Neural crest cell (in vitro differentiated cells): ENCODE results near the gene LZTR1. TPM values are rescaled to one million over a fixed set of nuclear protein-coding genes. Genes with fewer than 3 reads are reported as not detected.
A peak's percentile ranks its signal among the peaks of the same experiment; 100 is the strongest.

Source experiments
- DNase-seq: peaks from one replicate; pipeline ENCODE4 v3.0.0; 2021; ENCODE audit warnings: low read depth, mixed read lengths, low spot score
- H3K27ac Mint-ChIP-seq: one replicate; pipeline ENCODE4 v1.8.0; 2021; ENCODE audit warnings: mild to moderate bottlenecking, mixed read lengths; ENCODE audit not compliant: unreplicated experiment
- H3K27me3 Mint-ChIP-seq: 2 replicates; pipeline ENCODE4 v1.8.0; 2021; ENCODE audit warnings: low read depth, mild to moderate bottlenecking, mixed read lengths
- H3K36me3 Mint-ChIP-seq: 2 replicates; pipeline ENCODE4 v1.8.0; 2021; ENCODE audit warnings: low read depth, mild to moderate bottlenecking, mixed read lengths
- H3K4me1 Mint-ChIP-seq: 2 replicates; pipeline ENCODE4 v1.8.0; 2021; ENCODE audit warnings: mixed read lengths
- H3K4me3 Mint-ChIP-seq: one replicate; pipeline ENCODE4 v1.8.0; 2021; ENCODE audit warnings: mild to moderate bottlenecking, mixed read lengths
- H3K9me3 Mint-ChIP-seq: 2 replicates; pipeline ENCODE4 v1.8.0; 2021; ENCODE audit warnings: mixed read lengths
- total RNA-seq: library from RNA; stranded (reverse); gene quantifications from 2 replicates; pipeline ENCODE4 v1.2.1, GENCODE V29; 2021
- TF ChIP-seq, protein P1 (sequence below): fragments of 200-600 bp; sonication (generic); conservative IDR thresholded peaks from 2 replicates; pipeline ENCODE4 v1.5.0; 2021; ENCODE audit warnings: antibody characterized with exemption, mild to moderate bottlenecking

Gene LZTR1
- total RNA-seq, 1 donor from 2014 or later = 94.5 TPM

DNA sequence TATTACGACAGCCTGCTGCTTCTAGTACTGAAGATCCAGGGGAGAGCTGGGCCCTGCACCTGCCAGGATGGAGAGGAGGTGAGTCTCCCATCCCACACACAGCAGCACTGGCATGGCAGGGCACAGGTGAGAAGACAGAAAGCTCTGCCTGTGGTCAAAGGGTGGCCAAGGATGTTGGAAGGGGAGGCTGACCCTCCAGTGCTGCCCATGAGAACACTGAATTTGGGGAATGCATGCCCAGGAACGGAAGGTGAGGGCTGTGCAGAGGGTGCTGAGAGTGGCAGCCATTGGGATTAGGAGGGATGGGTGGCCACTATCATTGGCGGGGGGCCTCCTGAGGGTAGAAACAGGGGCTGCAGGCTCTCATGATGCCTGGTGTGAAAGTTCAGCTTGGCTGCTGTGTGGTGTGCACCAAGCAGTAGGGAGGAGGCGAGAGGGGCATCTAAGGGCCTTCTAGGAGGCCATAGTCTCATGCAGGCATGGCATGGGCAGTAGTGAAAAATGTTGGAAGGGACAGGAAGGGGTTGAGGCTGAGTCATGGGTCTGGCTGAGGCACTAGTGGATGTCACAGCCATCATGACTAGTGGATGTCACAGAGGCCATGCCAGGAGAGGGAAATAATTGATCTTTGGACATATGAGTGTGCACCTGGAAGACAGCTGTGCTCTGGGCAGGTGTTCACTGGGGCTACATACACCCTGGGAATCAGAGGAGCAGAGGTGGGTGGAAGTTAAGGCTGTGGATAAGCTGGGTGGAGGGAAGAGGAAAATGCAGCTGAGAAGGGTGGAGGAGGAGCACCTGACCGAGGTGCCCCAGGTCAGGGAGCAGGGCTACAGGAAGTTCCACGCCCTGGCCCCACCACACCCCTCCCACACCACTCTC, 61.1 kb downstream of the LZTR1 start:
- no peak for DNase-seq
- Mint-ChIP-seq H3K36me3 (no peaks in the 10 kb centered on the region), H3K27ac (peak overlapping the region; percentile 6), H3K4me1 (peaks cover 32% of the 10 kb centered on the region), H3K9me3 (no peaks in the 10 kb centered on the region), H3K4me3 (no peak overlapping the region), H3K27me3 (no peaks in the 10 kb centered on the region)
- TF ChIP-seq, protein P1, sequence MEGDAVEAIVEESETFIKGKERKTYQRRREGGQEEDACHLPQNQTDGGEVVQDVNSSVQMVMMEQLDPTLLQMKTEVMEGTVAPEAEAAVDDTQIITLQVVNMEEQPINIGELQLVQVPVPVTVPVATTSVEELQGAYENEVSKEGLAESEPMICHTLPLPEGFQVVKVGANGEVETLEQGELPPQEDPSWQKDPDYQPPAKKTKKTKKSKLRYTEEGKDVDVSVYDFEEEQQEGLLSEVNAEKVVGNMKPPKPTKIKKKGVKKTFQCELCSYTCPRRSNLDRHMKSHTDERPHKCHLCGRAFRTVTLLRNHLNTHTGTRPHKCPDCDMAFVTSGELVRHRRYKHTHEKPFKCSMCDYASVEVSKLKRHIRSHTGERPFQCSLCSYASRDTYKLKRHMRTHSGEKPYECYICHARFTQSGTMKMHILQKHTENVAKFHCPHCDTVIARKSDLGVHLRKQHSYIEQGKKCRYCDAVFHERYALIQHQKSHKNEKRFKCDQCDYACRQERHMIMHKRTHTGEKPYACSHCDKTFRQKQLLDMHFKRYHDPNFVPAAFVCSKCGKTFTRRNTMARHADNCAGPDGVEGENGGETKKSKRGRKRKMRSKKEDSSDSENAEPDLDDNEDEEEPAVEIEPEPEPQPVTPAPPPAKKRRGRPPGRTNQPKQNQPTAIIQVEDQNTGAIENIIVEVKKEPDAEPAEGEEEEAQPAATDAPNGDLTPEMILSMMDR = no peak

- H3K27me3 Mint-ChIP-seq = no peaks in the 10 kb centered on the region
- TF ChIP-seq, protein P1 = no peak
- H3K36me3 Mint-ChIP-seq = no peaks in the 10 kb centered on the region
- H3K4me3 Mint-ChIP-seq = no peak overlapping the region
- peak overlapping the region; percentile 27 for H3K27ac Mint-ChIP-seq
- H3K9me3 Mint-ChIP-seq = no peaks in the 10 kb centered on the region
- no peak for DNase-seq
- peaks cover 28% of the 10 kb centered on the region for H3K4me1 Mint-ChIP-seq
Observed at GRCh38 chr22:21043860-21044535, 61.9 kb downstream of the LZTR1 start.

- Mint-ChIP-seq H3K4me1 (peaks cover 28% of the 10 kb centered on the region), H3K27me3 (no peaks in the 10 kb centered on the region), H3K27ac (peak overlapping the region; percentile 91), H3K36me3 (no peaks in the 10 kb centered on the region), H3K4me3 (peak overlapping the region; percentile 79), H3K9me3 (no peaks in the 10 kb centered on the region)
- TF ChIP-seq, protein P1 = no peak
- no peak for DNase-seq
Observed at GRCh38 chr22:21044931-21045584, 63.0 kb downstream of the LZTR1 start.

- no peaks in the 10 kb centered on the region for H3K27me3 Mint-ChIP-seq
- DNase-seq = peak; percentile 92
- H3K9me3 Mint-ChIP-seq = no peaks in the 10 kb centered on the region
- TF ChIP-seq, protein P1 = no peak
- H3K4me3 Mint-ChIP-seq = peak within 1 kb of the TSS; percentile 79
- H3K27ac Mint-ChIP-seq = peak within 1 kb of the TSS; percentile 91
- H3K36me3 Mint-ChIP-seq = no peaks in the 10 kb centered on the region
- peaks cover 28% of the 10 kb centered on the region for H3K4me1 Mint-ChIP-seq
Observed at GRCh38 chr22:21045585-21046294, 63.6 kb downstream of the LZTR1 start, which contains the start of gene LRRC74B. Gene LRRC74B, plus strand, starts transcription at chr22:21045946. Its CDS starts 41 bp downstream, at chr22:21045987.

DNA sequence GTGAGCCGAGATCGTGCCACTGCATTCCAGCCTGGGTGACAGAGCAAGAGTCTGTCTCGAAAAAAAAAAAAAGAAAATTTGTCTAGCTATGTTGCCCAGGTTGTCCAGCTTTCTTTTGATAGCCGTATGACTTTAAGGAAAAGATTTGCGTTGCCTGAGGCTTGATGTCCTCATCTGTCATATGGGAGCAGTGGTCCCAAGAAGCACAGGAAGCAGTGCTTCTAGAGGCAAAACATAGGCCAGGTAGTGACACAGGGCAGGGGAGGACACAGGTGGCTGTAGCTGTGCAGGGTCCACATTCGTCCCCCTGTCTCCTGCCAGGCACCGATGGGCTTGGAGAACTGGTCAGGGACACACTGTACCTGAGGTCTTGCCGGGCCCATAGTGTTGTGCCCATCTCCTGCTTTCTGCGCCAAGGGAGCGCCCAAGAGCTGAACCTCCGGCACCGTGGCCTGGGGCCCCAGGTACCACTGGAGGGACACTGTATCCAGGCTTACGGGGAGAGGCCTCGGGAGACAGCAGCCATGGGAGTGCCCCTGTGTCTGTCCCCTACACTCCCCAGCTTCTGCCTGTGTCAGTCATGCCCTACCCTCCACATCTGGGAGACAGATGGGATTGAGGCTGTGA, 65.1 kb downstream of the LZTR1 start:
- Mint-ChIP-seq H3K27ac (no peak overlapping the region), H3K9me3 (no peaks in the 10 kb centered on the region), H3K27me3 (no peaks in the 10 kb centered on the region), H3K36me3 (no peaks in the 10 kb centered on the region), H3K4me3 (no peak overlapping the region), H3K4me1 (peaks cover 38% of the 10 kb centered on the region)
- TF ChIP-seq, protein P1 = no peak
- DNase-seq = no peak
